HepG2 (cell line): ENCODE data around the gene MAP3K1. TPM values are rescaled to one million over a fixed set of nuclear protein-coding genes. Genes with fewer than 3 reads are reported as not detected.

Experiments
- ATAC-seq: fragments of 200-7000 bp; cut with Tn5 transposase; 3 replicates; pipeline ENCODE4 v1.9.1; 2020; ENCODE audit warnings: mild to moderate bottlenecking, moderate library complexity
- BruUV-seq: library from RNA; stranded (reverse); fragments of 400-500 nt; replicated peaks from 2 replicates; lab custom pipeline; 2021; lab: Mats Ljungman, UMichigan
- CTCF ChIA-PET: fragments of 300-600 bp; formaldehyde crosslinking; extraction: SDS; loops from one replicate; lab custom pipeline; 2021; ENCODE audit warnings: low total read pairs, inconsistent platforms, low intra/inter-chr PET ratio; lab: Yijun Ruan, JAX
- POLR2A ChIA-PET: fragments of 350-600 bp; sonication (Branson Sonifier 250); formaldehyde crosslinking; loops from one replicate; lab custom pipeline; 2020; ENCODE audit warnings: antibody characterized with exemption, inconsistent platforms; lab: Yijun Ruan, JAX
- DNase-seq: peaks from one replicate; pipeline ENCODE4 v3.0.0-alpha.2; 2015; ENCODE audit warnings: low spot score
- FAIRE-seq: peaks from 3 replicates; lab custom pipeline; 2011; peaks lifted over from hg19 to GRCh38; lab: Jason Lieb, UNC
- H2AFZ ChIP-seq: one replicate; pipeline ENCODE4 v1.6.1; 2011; ENCODE audit warnings: low read length, inconsistent platforms
- H3K27ac ChIP-seq: fragments of 300-600 bp; 3 replicates; pipeline ENCODE4 v1.8.0; 2011; ENCODE audit warnings: mixed run types, mild to moderate bottlenecking, mixed read lengths, low read length, inconsistent platforms; ENCODE audit not compliant: insufficient read depth; ENCODE audit errors: extremely low read length
- H3K27me3 ChIP-seq, 2 experiments: fragments of 200-600 bp in 1 of 2; 2 replicates in 1 of 2; 3 replicates in 1 of 2; pipeline versions ENCODE4 v1.6.0 to v1.8.0; 2011; ENCODE audit warnings: low read length in 2 of 2, mild to moderate bottlenecking in 2 of 2, moderate library complexity in 2 of 2, inconsistent platforms in 1 of 2; ENCODE audit not compliant: insufficient read depth in 2 of 2, control insufficient read depth in 1 of 2
- H3K36me3 ChIP-seq, 2 experiments: fragments of 200-600 bp in 1 of 2; replicated peaks in 1 of 2; 2 replicates in 1 of 2; 3 replicates in 1 of 2; pipeline versions ENCODE4 v1.5.1 to v1.8.0; 2011; ENCODE audit warnings: low read length in 2 of 2, inconsistent platforms in 1 of 2; ENCODE audit not compliant: insufficient read depth in 2 of 2, control insufficient read depth in 1 of 2
- H3K4me1 ChIP-seq: 2 replicates; pipeline ENCODE4 v1.5.1; 2012; ENCODE audit warnings: low read length, inconsistent platforms; ENCODE audit not compliant: insufficient read depth
- H3K4me2 ChIP-seq: 2 replicates; pipeline ENCODE4 v1.6.0; 2011; ENCODE audit warnings: low read depth, low read length, inconsistent platforms
- H3K4me3 ChIP-seq, 3 experiments: fragments of 200-600 bp in 1 of 3; sonication (generic), shearing (Covaris generic) in 1 of 3; replicated peaks in 1 of 3; 2 replicates each; pipeline ENCODE4 v1.5.1; 2011 to 2016; ENCODE audit warnings: low read length in 3 of 3, inconsistent platforms in 2 of 3, low read depth in 2 of 3, mild to moderate bottlenecking in 2 of 3, control low read depth in 1 of 3, mixed read lengths in 1 of 3; ENCODE audit not compliant: insufficient read depth in 1 of 3
- H3K79me2 ChIP-seq: one replicate; pipeline ENCODE4 v1.6.1; 2011; ENCODE audit warnings: low read length, inconsistent platforms; ENCODE audit not compliant: insufficient read depth
- H3K9ac ChIP-seq: 2 replicates; pipeline ENCODE4 v1.6.0; 2011; ENCODE audit warnings: mild to moderate bottlenecking, low read depth, low read length, inconsistent platforms; ENCODE audit not compliant: insufficient read depth
- H3K9me3 ChIP-seq: 2 replicates; pipeline ENCODE4 v1.5.1; 2012; ENCODE audit warnings: mild to moderate bottlenecking, low read length
- H4K20me1 ChIP-seq: 2 replicates; pipeline ENCODE4 v1.6.0; 2011; ENCODE audit warnings: inconsistent platforms, mild to moderate bottlenecking, low read length, moderate library complexity; ENCODE audit not compliant: insufficient read depth
- DNMT1 ChIP-seq: sonication (generic); formaldehyde crosslinking; IDR thresholded peaks from 2 replicates; pipeline ENCODE4 v1.5.1; 2020; ENCODE audit warnings: mild to moderate bottlenecking, missing genetic modification reagents
- HMGXB4 ChIP-seq, 2 experiments: sonication (generic) in 1 of 2; formaldehyde crosslinking in 1 of 2; IDR thresholded peaks; 2 replicates each; pipeline versions ENCODE4 v1.4.0 to v1.6.1; 2018 to 2020; ENCODE audit warnings: missing genetic modification reagents in 2 of 2, borderline replicate concordance in 1 of 2, low read depth in 1 of 2, mild to moderate bottlenecking in 1 of 2, missing biosample characterization in 1 of 2
- KLF15 ChIP-seq: sonication (generic); formaldehyde crosslinking; IDR thresholded peaks from 2 replicates; pipeline ENCODE4 v1.8.1; 2023; ENCODE audit warnings: borderline replicate concordance, mild to moderate bottlenecking, inconsistent platforms, missing genetic modification reagents, mixed read lengths
- NFYC ChIP-seq: IDR thresholded peaks from 2 replicates; pipeline ENCODE4 v1.6.1; 2016; ENCODE audit warnings: missing genetic modification reagents, missing compliant biosample characterization
- NKX3-1 ChIP-seq: sonication (generic); formaldehyde crosslinking; IDR thresholded peaks from 2 replicates; pipeline ENCODE4 v1.5.0; 2020; ENCODE audit warnings: missing genetic modification reagents
- PHF5A ChIP-seq: IDR thresholded peaks from one replicate; pipeline ENCODE4 v1.6.1; 2018; ENCODE audit warnings: low read depth, missing genetic modification reagents; ENCODE audit not compliant: unreplicated experiment
- RARG ChIP-seq: sonication (generic); formaldehyde crosslinking; IDR thresholded peaks from 2 replicates; pipeline ENCODE4 v1.4.0; 2020; ENCODE audit warnings: low read depth, mild to moderate bottlenecking, missing genetic modification reagents
- SUZ12 ChIP-seq: fragments of 150-350 bp; IDR thresholded peaks from 2 replicates; pipeline ENCODE4 v1.6.1; 2014; ENCODE audit warnings: low read depth, low read length
- TGIF2 ChIP-seq: IDR thresholded peaks from 2 replicates; pipeline ENCODE4 v1.6.1; 2016; ENCODE audit warnings: control low read depth, missing compliant biosample characterization
- TRAFD1 ChIP-seq: sonication (generic); formaldehyde crosslinking; IDR thresholded peaks from 2 replicates; pipeline ENCODE4 v1.5.1; 2020; ENCODE audit warnings: missing genetic modification reagents, mild to moderate bottlenecking, borderline replicate concordance
- ZNF124 ChIP-seq: sonication (generic); formaldehyde crosslinking; IDR thresholded peaks from 2 replicates; pipeline ENCODE4 v1.4.0; 2020; ENCODE audit warnings: missing genetic modification reagents
- ZNF563 ChIP-seq: sonication (generic); formaldehyde crosslinking; IDR thresholded peaks from 2 replicates; pipeline ENCODE4 v1.8.0; 2022; ENCODE audit warnings: mild to moderate bottlenecking, moderate library complexity, missing genetic modification reagents
- ZNF569 ChIP-seq: sonication (generic); formaldehyde crosslinking; IDR thresholded peaks from 2 replicates; pipeline ENCODE4 v1.5.0; 2020; ENCODE audit warnings: mild to moderate bottlenecking, missing genetic modification reagents, moderate library complexity, borderline replicate concordance
- ZNF644 ChIP-seq: IDR thresholded peaks from 2 replicates; pipeline ENCODE4 v1.6.1; 2016; ENCODE audit warnings: low read depth
- ZNF773 ChIP-seq: sonication (generic); formaldehyde crosslinking; IDR thresholded peaks from 2 replicates; pipeline ENCODE4 v1.4.0; 2020; ENCODE audit warnings: missing genetic modification reagents, borderline replicate concordance
- ZUFSP ChIP-seq: sonication (generic); formaldehyde crosslinking; IDR thresholded peaks from 2 replicates; pipeline ENCODE4 v1.9.0; 2021; ENCODE audit warnings: missing genetic modification reagents, mild to moderate bottlenecking, borderline replicate concordance
- WGBS: methylation state at CpG from one replicate; pipeline ENCODE4 v1.1.6; 2017; ENCODE audit warnings: low lambda C conversion rate; 5-methylcytosine and 5-hydroxymethylcytosine counted together
- in situ Hi-C: cut with HindIII; loops from 2 replicates; pipeline ENCODE4 v1.10.0; 2017; ENCODE audit warnings: low pct_unique_long_range_greater_than_20kb; ENCODE audit not compliant: extremely low pct_ligation_motif_present
- intact Hi-C: fragments of 100-400 bp; cut with micrococcal nuclease; formaldehyde crosslinking; loops from one replicate; pipeline ENCODE4 v1.10.0; 2022; ENCODE audit not compliant: unreplicated experiment
- polyA plus RNA-seq, 8 experiments: library from polyadenylated mRNA; depleted of rRNA in 3 of 8; stranded (reverse) in 7 of 8; unstranded in 1 of 8; fragments of >200 nt; fragmentation: Illumina TruSeq in 4 of 8; extraction: Trizol in 4 of 8; gene quantifications; 2 replicates each; pipeline versions ENCODE4 v1.2.1 to v1.2.3, GENCODE V29; 2011 to 2016; ENCODE audit warnings: low read depth in 4 of 8, missing spikeins in 1 of 8, mixed read lengths in 1 of 8; ENCODE audit not compliant: insufficient read depth in 1 of 8
- total RNA-seq, 5 experiments: library from RNA; depleted of rRNA; stranded (reverse); fragments of >200 nt; fragmentation: Illumina TruSeq; extraction: Trizol; gene quantifications; 2 replicates each; pipeline ENCODE4 v1.2.3, GENCODE V29; 2016; ENCODE audit warnings: low read depth in 1 of 5

Gene MAP3K1
- total and polyA plus RNA-seq, 2 of the 13 experiments (the other 11 are each of a cell fraction or from before 2014, with no cell fraction given): 16.4 to 30.3 TPM

- Histone ChIP-seq H3K4me2 (no peak overlapping the region), H4K20me1 (no peaks in the 10 kb centered on the region), H3K27ac (no peak overlapping the region), H2AFZ (no peak overlapping the region), H3K9me3 (no peaks in the 10 kb centered on the region), H3K9ac (no peak overlapping the region), H3K4me3 (no peak overlapping the region), H3K79me2 (no peaks in the 10 kb centered on the region), H3K4me1 (no peaks in the 10 kb centered on the region), H3K27me3 (peaks cover 0 to 13% of the 10 kb centered on the region in 2 experiments; a peak in 3 of 5 replicates), H3K36me3 (no peaks in the 10 kb centered on the region)
- ATAC-seq: no peak
- FAIRE-seq: no peak
- DNase-seq: no peak
- POLR2A ChIA-PET: no interaction called here
- 32% methylated on average over 2 of the region's 2 CpGs for WGBS
- in situ Hi-C loops (no loop called here), intact Hi-C loops (no loop called here)
- no TSS peak for BruUV-seq
- CTCF ChIA-PET: no interaction called here
- TF ChIP-seq TRAFD1 (CRISPR knock-in tag) (no peak), ZNF563 (CRISPR knock-in tag) (no peak), TGIF2 (no peak), ZNF124 (no peak), DNMT1 (CRISPR knock-in tag) (no peak), ZNF644 (CRISPR knock-in tag) (no peak), KLF15 (CRISPR knock-in tag) (no peak), ZNF773 (CRISPR knock-in tag) (no peak), ZUFSP (CRISPR knock-in tag) (no peak), RARG (CRISPR knock-in tag) (no peak), PHF5A (CRISPR knock-in tag) (no peak), NFYC (CRISPR knock-in tag) (no peak), SUZ12 (no peak), HMGXB4 (CRISPR knock-in tag; IDR thresholded peaks at IDR 0.05; ENCODE audit: borderline replicate concordance in 1 of 2, low read depth in 1 of 2) (no peak), NKX3-1 (no peak), ZNF569 (CRISPR knock-in tag) (no peak)
Measured at GRCh38 chr5:56803025-56803424, 12.3 kb upstream of the MAP3K1 start.
